Stimulated activated CD4-positive, alpha-beta T cell treated with anti-CD3 and anti-CD28 coated beads, Interleukin-1b, Interleukin-23, amount 100 ng/mL, for 4 hours (primary cell): ENCODE data around the gene SIN3B.
A peak's percentile ranks its signal among the peaks of the same experiment; 100 is the strongest.

Experiments
- DNase-seq, 2 donors: peaks; one replicate each; pipeline ENCODE4 v3.0.0-alpha.2; 2020; ENCODE audit warnings: low read depth in 2 of 2

SIN3B gene

GRCh38 chr19:16889366-16889882 lies 60.2 kb downstream of the SIN3B start:
- no peak for DNase-seq

GRCh38 chr19:16889883-16890460 lies 60.8 kb downstream of the SIN3B start:
- no peak for DNase-seq

DNA sequence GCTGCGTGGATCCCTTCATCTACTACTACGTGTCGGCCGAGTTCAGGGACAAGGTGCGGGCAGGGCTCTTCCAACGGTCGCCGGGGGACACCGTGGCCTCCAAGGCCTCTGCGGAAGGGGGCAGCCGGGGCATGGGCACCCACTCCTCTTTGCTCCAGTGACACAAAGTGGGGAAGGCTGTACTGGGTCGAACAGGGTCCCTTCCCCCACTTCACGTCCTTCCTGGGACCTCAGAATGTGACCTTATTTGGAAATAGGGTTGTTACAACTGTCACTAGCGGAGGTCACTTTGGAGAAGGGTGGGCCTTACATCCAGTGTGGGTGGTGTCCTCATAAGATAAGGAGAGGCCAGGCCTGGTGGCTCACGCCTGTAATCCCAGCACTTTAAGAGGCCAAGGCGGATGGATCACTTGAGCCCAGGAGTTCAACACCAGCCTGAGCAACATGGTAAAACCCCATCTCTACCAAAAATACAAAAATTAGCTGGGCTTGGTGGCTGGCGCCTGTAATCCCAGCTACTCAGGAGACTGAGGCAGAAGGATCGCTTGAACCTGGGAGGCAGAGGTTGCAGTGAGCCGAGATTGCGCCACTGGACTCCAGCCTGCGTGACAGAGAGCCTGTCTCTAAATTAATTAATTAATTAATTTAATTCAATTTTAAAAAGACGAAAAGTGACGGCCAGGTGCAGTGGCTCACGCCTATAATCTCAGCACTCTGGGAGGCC lies 61.4 kb downstream of the SIN3B start:
- no peak for DNase-seq

DNA sequence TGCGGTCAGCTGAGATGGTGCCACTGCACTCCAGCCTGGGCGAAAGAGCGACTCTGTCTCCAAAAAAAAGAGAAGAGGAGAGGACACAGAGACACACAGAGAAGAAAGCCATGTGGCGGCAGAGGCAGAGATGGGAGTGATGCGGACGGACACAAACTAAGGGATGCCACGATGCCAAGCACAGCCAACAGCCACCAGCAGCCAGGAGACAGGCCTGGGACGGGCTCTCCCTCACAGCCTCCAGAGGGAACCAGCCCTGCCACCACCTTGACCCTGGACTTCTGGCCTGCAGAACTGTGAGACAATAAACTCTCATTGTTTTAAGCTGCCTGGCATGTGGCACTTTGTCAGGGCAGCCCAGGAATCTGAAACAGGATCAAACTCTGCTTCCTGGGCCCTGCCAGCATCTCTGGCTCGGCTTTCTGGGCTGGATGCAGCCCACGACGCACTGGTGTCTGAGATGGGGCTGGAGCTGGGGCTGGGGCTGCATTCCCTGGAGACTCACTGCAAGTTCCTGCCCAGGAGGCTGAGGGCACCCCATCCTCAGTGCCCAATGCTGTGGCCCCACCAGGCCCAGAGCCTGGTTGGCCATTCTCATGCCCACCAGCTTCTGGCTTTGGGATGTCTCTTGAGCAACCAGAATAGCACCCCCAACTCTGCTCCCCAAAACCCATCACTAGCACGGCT lies 62.6 kb downstream of the SIN3B start:
- no peak for DNase-seq

GRCh38 chr19:16892436-16892835 lies 63.2 kb downstream of the SIN3B start:
- no peak for DNase-seq

DNA sequence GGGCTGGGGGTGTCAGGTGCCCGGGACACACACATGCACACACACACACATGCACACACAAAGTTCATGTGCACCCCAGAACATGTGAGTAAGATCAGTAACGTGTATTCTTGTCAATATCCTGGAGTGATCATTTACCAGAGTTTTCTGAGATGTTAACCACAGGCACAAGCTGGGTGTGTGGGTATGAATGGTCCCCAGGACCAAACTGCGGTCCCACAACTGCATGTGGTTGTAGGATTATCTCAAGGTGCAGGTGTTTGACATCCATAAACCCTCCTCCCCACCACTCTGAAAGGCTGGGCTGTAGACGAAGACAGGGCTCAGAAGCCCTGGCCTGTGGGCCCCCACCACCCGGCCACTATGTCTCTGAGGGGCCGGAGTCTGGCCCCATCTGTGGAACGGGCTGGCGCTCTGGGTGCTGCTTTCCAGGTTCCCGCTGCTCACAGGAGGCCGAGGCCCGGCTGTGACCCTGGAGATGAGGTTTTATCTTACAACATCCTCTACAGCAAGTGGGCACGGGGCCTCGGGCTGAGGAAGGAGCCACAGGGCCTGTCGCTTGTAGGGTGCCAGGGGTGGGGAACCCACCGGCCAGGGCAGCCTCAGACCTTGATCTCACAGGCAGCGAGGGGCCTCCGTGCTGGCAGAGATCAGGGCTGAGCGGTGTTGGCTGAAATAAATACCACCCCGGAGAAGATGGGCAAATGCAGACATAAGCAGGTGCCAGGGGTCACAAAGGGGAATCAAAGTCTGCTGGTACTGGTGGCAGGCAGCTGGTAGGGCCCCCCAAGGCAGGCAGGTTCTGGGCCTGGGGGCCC lies 63.9 kb downstream of the SIN3B start:
- no peak for DNase-seq

- DNase-seq, result no peak
Observed at GRCh38 chr19:16893686-16893989, 64.4 kb downstream of the SIN3B start.

GRCh38 chr19:16894080-16894479 lies 64.9 kb downstream of the SIN3B start:
- no peak for DNase-seq

DNA sequence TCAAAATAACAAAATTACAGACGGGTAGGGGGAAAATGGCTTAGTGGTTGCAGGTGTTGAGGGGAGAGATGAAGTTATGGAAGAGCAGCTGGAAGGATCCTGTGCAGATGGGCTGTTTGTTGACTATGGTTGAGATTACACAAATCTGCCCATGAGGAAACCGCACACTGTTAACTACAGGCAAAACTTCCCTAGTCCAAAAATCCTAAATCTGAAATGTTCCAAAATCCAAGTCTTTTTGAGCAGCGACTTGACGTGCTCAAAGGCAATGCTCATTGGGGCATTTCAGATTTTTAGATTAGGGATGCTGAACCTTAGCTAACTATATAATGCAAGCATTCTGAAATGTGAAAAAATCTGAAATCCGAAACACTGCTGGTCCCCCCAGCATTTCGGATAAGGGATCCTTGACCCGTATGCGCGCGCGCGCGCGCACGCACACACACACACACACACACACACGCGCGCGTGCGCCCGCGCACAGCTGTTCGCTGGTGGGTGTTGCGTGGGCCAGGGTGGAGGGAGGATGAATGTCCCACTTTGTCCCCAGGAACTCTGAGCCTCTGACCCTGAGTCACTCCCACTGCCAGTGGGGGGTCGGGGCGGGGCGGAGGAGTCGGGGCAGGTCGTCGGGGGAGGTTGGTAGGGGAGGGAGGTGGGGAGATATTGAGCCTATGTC lies 66.4 kb downstream of the SIN3B start:
- DNase-seq, result no peak

GRCh38 chr19:16896146-16897028 lies 67.2 kb downstream of the SIN3B start:
- DNase-seq, result no peak

- peak; percentile 21 to 49 for DNase-seq
Observed at GRCh38 chr19:16897029-16897855, 68.0 kb downstream of the SIN3B start.

DNA sequence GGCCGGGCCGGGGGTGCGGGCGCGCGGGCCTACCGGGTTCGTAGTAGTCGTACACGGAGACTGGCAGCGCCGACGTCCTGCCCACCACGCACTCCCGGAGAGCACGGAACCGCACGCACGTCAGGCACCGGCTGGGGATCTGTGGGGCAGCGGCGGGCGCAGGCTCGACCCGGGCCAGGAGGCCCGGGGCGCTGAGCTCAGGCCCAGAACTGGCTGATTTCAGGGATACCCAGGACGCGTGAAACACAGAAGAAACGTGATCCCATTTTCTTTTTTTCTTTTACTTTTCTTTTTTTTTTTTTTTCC lies 68.6 kb downstream of the SIN3B start:
- no peak for DNase-seq

DNA sequence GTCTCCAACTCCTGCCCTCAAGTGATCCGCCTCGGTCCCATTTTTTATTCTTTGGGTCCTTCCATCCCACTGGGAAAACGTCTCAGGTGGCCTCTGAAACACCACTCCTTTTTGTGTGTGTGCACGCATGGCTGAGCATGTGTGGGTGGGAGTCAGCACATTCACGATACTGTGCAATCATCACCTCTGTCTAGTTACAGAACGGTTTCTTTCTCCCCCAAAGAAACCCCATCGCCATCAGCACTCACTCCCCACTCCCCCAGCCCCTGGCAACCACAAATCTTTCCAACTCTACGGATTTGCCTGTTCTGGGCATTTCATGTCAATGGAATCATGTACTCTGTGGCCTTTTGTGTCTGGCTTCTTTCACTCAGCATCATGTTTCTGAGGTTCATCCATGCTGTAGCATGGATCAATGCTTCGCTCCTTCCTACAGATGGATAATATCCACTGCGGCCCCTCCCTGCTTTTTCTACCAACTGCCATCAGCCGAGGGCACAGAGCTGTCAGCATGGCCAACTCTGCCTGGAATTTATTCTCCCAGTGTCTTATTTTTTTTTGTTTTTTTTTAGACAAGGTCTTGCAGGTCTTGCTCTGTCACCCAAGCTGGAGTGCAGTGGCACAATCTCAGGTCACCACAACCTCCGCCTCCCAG lies 69.3 kb downstream of the SIN3B start:
- no peak for DNase-seq

DNA sequence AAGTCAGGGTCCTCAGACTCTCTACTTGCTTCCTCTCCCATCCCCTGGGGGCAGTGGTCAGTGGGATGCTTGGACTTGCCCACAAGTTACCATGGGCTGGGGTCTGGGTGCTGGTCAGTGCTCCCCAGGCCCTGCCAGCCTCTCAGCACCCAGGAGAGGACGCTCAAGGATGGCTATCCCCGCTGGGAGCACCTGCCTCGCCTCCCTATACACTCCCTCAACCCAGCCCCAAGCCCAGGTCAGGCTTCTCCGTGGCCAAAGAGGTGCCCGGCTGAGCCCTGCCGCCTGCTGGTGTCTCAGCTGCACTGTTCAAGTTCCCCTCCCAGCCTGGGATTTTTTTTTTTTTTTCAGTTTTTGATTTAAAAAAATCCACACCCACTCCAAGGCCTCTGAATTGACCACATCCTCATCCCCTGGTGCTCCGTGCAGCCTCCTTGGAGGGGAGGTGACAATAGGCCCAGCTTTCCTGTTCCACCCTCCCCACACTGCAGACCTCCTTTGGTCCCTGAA lies 70.4 kb downstream of the SIN3B start:
- DNase-seq, result no peak

GRCh38 chr19:16901491-16902175 lies 72.4 kb downstream of the SIN3B start:
- DNase-seq, result no peak

- DNase-seq, result no peak
Observed at GRCh38 chr19:16902545-16902944, 73.3 kb downstream of the SIN3B start.

DNA sequence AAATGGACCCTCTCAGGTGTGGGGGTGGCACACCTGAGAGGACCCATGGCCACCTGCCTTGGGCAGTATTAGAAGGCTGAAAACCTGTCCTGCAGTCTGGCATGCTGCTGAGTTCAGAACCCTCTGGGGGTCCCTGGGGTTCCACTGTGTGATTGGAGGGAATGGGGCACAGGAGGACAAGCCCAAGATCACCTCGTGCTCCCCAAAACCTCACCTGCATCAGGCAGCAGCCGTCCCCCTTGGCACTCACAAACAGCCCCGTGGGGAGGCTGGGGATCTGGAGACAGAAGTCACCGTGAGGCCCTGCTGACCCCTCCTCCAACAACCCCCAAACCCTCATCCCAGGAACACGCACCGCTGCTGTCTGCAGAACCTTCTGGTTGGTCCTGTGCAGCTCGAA lies 74.1 kb downstream of the SIN3B start:
- no peak for DNase-seq

DNA sequence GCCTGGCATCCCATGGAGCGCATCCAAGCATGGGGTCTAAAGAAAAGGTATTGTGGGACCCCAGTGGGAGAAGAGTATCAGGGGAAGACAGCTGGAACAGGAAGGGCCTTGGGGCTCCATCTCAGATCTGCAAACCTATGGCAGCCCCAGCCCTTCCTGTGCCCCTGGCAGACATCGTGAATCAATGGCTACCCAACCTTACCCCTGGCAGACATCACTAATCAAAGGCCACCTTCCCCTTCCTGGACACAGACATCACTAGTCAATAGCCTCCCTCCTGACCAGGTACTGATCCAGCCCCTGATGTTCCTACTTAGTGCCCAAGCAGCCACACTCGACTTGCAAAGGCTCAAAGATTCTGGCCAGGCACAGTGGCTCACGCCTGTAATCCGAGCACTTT lies 75.4 kb downstream of the SIN3B start:
- DNase-seq, result no peak

DNA sequence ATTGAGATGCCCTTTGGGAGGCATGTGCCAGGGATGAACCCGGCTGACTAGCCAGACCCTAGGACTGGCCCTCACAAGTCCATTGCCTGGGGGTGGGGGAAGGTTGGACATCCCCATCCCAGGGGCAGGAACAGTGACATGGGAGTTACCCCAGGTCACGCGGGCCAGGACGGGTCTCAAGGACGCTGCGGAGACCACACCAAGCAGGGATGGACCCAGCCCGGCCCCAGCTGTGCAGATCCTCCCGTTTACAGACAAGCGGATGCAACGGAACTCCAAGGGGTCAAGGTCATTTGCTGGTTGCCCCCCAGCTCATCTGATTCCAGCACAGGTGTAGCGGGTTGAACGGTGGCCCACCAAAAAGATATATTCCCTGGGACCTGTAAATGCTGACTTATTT lies 79.6 kb downstream of the SIN3B start:
- no peak for DNase-seq
